ENCODE data around the gene TNK1.

TNK1 gene

GRCh38 chr17:7410634-7411426, 29.9 kb downstream of the TNK1 start:
- DNase-seq (ENCODE audit: low spot score), result no peak

- no peak for DNase-seq (ENCODE audit: low spot score)
Observed at GRCh38 chr17:7411427-7411750, 30.5 kb downstream of the TNK1 start.

DNA sequence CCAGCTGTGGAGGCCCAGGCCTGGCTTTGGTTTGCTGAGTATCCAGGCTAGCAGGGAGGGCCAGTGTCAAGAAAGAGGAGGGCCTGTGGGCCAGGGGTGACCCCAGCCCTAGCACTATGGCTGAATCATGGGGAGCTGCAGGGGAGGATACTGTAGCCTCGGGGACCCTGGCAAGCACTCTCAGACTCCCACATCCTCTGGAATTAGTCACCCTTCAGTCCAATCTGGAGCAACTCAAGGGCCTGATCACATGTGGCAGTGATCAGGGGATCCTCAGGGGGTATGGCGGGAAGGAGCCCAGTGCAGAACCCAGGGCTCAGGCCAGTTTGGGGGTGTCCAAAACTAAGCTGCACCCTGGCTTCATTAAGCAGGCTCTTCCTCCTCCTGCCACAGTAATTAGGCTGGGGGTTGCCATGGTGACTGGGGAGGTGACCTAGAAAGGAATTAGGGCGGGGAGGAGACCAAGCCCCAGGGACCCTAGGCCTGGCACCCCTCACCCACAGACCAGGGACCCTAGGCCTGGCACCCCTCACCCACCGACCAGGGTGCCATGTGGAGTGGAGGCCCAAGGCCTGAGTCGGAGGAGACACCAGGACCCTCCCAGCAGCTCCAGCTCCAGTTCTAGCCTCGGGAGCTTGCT, 32.6 kb downstream of the TNK1 start:
- DNase-seq (ENCODE audit: low spot score), result no peak

- no peak for DNase-seq (ENCODE audit: low spot score)
Observed at GRCh38 chr17:7414837-7415236, 33.9 kb downstream of the TNK1 start.

DNA sequence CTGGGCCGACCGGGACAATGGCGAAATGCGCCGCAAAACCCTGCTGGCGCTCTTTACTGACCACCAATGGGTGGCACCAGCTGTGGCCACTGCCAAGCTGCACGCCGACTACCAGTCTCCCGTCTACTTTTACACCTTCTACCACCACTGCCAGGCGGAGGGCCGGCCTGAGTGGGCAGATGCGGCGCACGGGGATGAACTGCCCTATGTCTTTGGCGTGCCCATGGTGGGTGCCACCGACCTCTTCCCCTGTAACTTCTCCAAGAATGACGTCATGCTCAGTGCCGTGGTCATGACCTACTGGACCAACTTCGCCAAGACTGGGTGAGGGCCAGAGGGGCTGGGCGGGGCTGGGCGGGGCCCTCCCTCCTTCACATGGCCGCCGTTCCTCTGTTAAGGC, 34.9 kb downstream of the TNK1 start:
- DNase-seq (ENCODE audit: low spot score), result no peak

DNA sequence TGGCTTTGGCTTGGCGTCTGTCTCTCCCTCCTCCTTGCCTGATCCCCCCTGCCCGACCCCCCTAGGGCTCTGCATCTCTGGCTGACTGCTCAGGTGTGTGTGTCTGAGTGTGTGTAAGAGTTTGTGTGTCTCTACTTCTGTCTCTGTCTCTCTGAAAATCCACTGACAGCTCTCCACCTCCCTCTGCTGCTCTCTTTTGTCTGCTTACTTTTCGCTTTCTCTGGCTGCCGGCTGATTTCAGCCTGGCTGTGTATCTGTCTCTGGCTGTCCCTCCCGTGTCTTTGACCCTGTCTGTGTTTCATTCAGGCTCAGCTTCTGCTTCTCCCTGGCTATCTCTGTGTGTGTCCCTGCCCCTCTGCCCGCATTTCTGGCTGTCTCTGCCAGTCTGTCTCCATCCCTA, 35.4 kb downstream of the TNK1 start:
- no peak for DNase-seq (ENCODE audit: low spot score)

- DNase-seq (ENCODE audit: low spot score), result no peak
Observed at GRCh38 chr17:7417056-7417655, 36.3 kb downstream of the TNK1 start.

- DNase-seq (ENCODE audit: low spot score), result no peak
Observed at GRCh38 chr17:7418472-7419152, 37.7 kb downstream of the TNK1 start.

- DNase-seq (ENCODE audit: low spot score), result no peak
Observed at GRCh38 chr17:7419819-7420610, 39.1 kb downstream of the TNK1 start, which contains the start of gene SPEM1. Gene SPEM1 (plus strand): TSS chr17:7420324. CDS start chr17:7420385, 61 bp downstream.

GRCh38 chr17:7421186-7421585, 40.3 kb downstream of the TNK1 start:
- DNase-seq (ENCODE audit: low spot score), result no peak

DNA sequence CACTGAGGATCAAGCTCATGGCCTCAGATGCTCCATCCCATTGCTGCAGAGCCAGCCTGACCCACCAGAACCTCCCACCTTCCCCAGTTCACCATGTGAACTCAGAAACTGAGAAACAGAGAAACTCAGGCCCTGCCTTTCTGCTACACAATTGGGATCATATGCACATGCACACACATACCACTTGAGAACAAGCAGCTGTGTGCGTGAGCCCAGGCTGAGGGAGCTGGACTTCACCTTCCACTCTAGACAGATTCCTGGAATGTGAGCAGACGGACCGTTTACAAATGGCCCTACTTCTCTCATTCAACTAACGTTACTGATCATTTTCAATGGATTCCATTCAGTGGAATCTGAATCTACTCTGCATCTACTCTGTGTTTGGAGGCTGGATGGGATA, 42.8 kb downstream of the TNK1 start:
- DNase-seq (ENCODE audit: low spot score), result no peak

- DNase-seq (ENCODE audit: low spot score), result no peak
Observed at GRCh38 chr17:7425316-7425715, 44.4 kb downstream of the TNK1 start, which contains the start of gene SPEM2. Gene SPEM2 (plus strand): TSS chr17:7425616. CDS start chr17:7425689, 73 bp downstream.

GRCh38 chr17:7425756-7426155, 44.9 kb downstream of the TNK1 start:
- no peak for DNase-seq (ENCODE audit: low spot score)

- no peak for DNase-seq (ENCODE audit: low spot score)
Observed at GRCh38 chr17:7426203-7426863, 45.4 kb downstream of the TNK1 start.

DNA sequence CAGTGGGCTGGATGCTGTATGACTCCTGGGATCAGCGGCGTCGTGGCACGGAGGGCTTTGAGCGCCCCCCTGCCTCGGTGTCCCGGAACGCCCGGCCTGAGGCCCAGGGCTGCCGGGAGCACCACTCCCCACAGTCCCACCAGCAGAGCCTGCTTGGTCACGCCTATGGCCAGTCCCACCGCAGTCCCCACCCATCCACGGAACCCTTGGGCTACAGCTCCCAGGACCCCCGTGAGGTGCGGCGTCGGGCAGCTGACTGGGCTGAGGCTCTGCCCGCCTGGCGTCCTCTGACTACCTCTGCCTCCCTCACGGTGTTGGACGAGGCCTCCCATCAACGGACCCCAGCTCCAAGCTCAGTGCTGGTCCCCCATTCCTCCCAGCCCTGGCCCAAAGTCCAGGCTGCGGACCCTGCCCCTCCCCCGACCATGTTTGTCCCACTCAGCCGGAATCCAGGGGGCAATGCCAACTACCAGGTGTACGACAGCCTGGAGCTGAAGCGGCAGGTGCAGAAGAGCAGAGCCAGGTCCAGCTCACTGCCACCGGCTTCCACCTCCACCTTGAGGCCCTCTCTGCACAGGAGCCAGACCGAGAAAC, 46.1 kb downstream of the TNK1 start:
- DNase-seq (ENCODE audit: low spot score), result no peak

GRCh38 chr17:7427549-7427948, 46.7 kb downstream of the TNK1 start:
- DNase-seq (ENCODE audit: low spot score), result no peak

DNA sequence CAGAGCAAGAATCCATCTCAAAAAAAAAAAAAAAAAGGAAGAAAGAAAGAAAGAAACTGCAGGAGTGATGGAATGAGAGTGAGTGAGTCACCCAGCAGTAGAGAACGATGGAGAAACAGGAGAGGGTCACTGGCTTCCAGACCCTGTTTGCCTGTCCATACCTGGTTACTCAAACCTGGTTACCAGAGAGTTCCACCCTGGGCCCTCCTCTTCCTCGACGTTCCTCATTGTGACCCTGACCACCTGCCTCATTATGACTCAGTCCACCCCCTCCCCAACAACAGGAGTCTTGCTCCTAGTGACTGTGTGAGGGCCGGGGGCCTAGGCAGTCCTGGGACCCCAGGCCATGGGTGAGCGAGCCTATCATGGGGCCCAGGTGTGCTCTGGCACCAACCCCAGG, 47.7 kb downstream of the TNK1 start, which contains the start of gene SPEM3:
Gene SPEM3, plus strand, starts transcription at position 301 of the 400 bp plus-strand sequence. Its CDS starts 46 bp downstream, at position 347.
- no peak for DNase-seq (ENCODE audit: low spot score)

DNA sequence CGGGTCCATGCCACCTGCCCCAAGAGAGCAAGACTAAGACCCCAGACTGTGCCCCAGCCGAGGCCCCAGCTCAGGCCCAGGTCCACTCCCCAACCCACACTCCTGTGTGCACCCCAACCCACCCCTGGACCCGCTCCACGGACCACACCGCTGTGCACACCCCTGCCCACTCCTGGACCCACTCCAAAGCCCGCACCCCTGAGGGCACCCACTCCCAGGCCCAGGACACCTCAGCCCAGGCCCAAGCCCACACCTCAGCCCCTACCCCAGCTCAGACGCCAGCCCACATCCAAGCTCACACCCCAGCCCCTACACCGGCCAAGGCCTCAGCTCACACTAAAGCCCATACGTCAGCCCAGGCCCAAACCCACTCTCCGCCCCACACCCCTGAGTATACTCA, 48.8 kb downstream of the TNK1 start:
- no peak for DNase-seq (ENCODE audit: low spot score)

DNA sequence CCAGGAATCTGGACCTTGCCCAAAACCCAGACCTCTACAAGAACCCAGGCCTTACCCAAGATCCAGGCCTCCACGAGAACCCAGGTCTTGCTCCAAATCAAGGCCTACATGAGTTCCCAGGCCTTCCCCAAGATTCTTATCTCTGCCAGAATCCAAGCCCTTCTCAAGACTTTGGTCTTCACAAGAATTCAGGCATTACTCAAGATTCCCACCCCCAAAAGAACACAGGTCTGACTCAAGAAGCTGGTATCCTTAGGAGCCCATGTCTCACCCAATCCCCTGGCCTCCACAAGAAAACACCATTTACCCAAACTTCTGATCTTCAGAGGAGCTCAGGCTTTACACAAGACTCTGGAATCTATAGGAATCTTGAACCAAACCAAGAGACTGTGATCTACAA, 50.3 kb downstream of the TNK1 start:
- no peak for DNase-seq (ENCODE audit: low spot score)

GRCh38 chr17:7432296-7432695, 51.4 kb downstream of the TNK1 start:
- DNase-seq (ENCODE audit: low spot score), result no peak
